ENCODE data around the gene NPIPB12.
"Not testable (repeated sequence)": the region's sequence is repeated elsewhere in the genome, so short reads cannot be mapped to it uniquely, and the experiment has no call there.

NPIPB12 gene

GRCh38 chr16:29506308-29506707 is at the start of gene NPIPB12:
Gene NPIPB12 (minus strand): TSS chr16:29506408.
- DNase-seq (ENCODE audit: low read depth in 3 of 3), result not testable (repeated sequence)

- not testable (repeated sequence) for DNase-seq (ENCODE audit: low read depth in 3 of 3)
Observed at GRCh38 chr16:29521520-29521919, 15.3 kb upstream of the NPIPB12 start.

GRCh38 chr16:29482276-29482675 is 23.9 kb downstream of the NPIPB12 start:
- DNase-seq (ENCODE audit: low read depth in 3 of 3), result not testable (repeated sequence)

GRCh38 chr16:29472065-29472464 is 34.1 kb downstream of the NPIPB12 start:
- DNase-seq (ENCODE audit: low read depth in 3 of 3), result not testable (repeated sequence)

- peak in 1 of 3 donors; percentile 15 for DNase-seq (ENCODE audit: low read depth in 3 of 3)
Observed at GRCh38 chr16:29469660-29470059, 36.5 kb downstream of the NPIPB12 start.

- DNase-seq (ENCODE audit: low read depth in 3 of 3), result not testable (repeated sequence)
Observed at GRCh38 chr16:29467654-29468366, 38.4 kb downstream of the NPIPB12 start.

GRCh38 chr16:29466904-29467303 is 39.3 kb downstream of the NPIPB12 start:
- not testable (repeated sequence) for DNase-seq (ENCODE audit: low read depth in 3 of 3)

- not testable (repeated sequence) for DNase-seq (ENCODE audit: low read depth in 3 of 3)
Observed at GRCh38 chr16:29465985-29466824, 40.0 kb downstream of the NPIPB12 start.

GRCh38 chr16:29460647-29461030 is 45.6 kb downstream of the NPIPB12 start:
- DNase-seq (ENCODE audit: low read depth in 3 of 3), result not testable (repeated sequence)

- DNase-seq (ENCODE audit: low read depth in 3 of 3), result not testable (repeated sequence)
Observed at GRCh38 chr16:29459706-29460646, 46.2 kb downstream of the NPIPB12 start, which contains the start of gene SULT1A4. Gene SULT1A4 (plus strand): TSS chr16:29459913. CDS start chr16:29461386, 1,473 bp downstream.

- DNase-seq (ENCODE audit: low read depth in 3 of 3), result not testable (repeated sequence)
Observed at GRCh38 chr16:29457660-29458059, 48.5 kb downstream of the NPIPB12 start.

- not testable (repeated sequence) for DNase-seq (ENCODE audit: low read depth in 3 of 3)
Observed at GRCh38 chr16:29454828-29455227, 51.4 kb downstream of the NPIPB12 start.

GRCh38 chr16:29454269-29454668 is 51.9 kb downstream of the NPIPB12 start, which contains the start of the genes BOLA2 and SLX1B:
Gene BOLA2 (minus strand): TSS chr16:29454351. CDS start chr16:29454253, 98 bp downstream.
Gene SLX1B (plus strand): TSS chr16:29454533.
- DNase-seq (ENCODE audit: low read depth in 3 of 3), result not testable (repeated sequence)

- DNase-seq (ENCODE audit: low read depth in 3 of 3), result not testable (repeated sequence)
Observed at GRCh38 chr16:29453754-29454153, 52.5 kb downstream of the NPIPB12 start.

Data from stimulated activated CD4-positive, alpha-beta T cell treated with anti-CD3 and anti-CD28 coated beads, TNF-alpha, amount 100 ng/mL, for 48 hours (primary cell).